Activated CD4-positive, alpha-beta T cell treated with anti-CD3 and anti-CD28 coated beads, Interleukin-2, Interleukin-6, amounts not matched to agents 100 ng/mL and 50 ng/mL, durations not matched to agents 16 hours and 8 hours (primary cell): ENCODE measurements around the gene DNM3.
A peak's percentile ranks its signal among the peaks of the same experiment; 100 is the strongest.

Experiments
- DNase-seq: peaks from one replicate; pipeline ENCODE4 v3.0.0-alpha.2; 2020

DNM3 gene

GRCh38 chr1:171931752-171932151, 90.5 kb downstream of the DNM3 start:
- DNase-seq = no peak

GRCh38 chr1:171934664-171935063, 93.4 kb downstream of the DNM3 start:
- DNase-seq = no peak

GRCh38 chr1:171935086-171935485, 93.8 kb downstream of the DNM3 start:
- no peak for DNase-seq

DNA sequence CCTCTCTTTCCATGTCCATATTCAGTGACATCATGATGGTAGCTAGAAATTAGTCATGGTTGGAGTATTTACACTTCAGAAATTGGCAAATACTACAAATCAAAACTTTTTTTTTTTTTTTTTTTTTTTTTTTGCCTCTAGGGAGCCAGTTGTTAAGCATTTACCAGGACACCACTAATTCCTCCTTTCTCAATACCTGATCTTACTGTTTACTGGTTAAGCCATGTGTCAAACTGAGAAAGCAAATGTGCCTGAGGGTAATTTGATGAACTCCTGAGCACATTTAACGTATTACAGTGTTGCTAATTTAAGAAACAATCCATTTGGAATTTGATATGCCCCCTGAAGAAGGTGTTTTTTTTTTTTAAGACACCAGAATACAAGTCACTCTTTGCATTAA, 94.4 kb downstream of the DNM3 start:
- peak; percentile 19 for DNase-seq

DNA sequence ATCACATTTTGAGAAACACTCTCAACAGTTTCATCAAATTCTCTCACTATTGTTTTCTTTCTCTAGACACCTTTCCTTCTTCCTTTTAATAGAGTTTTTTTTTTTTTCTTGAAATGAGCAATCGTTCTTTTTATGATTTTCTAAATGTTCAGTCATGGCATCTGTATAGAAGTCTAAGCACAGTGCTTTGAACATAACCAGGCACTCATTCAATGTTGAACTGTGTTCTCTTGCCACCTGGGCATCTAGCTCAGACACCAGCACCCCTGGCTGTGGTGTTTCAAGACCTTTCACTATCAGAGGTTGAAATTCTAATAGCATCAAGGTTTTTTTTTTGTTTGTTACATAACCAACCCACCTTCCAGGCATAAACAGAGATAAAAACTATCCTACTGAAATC, 96.6 kb downstream of the DNM3 start:
- DNase-seq = peak; percentile 11

DNA sequence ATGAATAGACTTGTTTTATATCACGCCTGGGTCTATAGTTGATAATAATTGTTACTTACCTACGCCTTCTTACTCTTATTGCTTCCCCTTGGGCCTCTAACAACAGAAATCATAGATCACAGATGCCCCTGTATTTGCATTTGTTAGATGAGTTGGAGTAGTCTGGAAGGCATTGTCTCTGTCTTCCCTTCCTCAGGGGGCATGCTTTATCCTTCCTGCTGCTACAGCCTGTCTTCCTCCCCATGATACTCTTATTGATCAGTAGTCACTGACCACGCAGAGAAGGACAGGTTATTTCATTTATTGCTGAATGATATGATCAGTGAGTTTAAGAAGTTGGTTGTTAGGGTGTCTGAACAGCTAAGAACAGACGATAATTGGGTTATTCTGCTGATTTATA, 98.4 kb downstream of the DNM3 start:
- no peak for DNase-seq

- no peak for DNase-seq
Observed at GRCh38 chr1:171940368-171940767, 99.1 kb downstream of the DNM3 start.

- no peak for DNase-seq
Observed at GRCh38 chr1:171941920-171942319, 100.6 kb downstream of the DNM3 start.

GRCh38 chr1:171943973-171944561, 102.8 kb downstream of the DNM3 start:
- DNase-seq = no peak

GRCh38 chr1:171948511-171948910, 107.2 kb downstream of the DNM3 start:
- DNase-seq = no peak

GRCh38 chr1:171949316-171949715, 108.0 kb downstream of the DNM3 start:
- DNase-seq = no peak

GRCh38 chr1:171953835-171954234, 112.5 kb downstream of the DNM3 start:
- DNase-seq = no peak

DNA sequence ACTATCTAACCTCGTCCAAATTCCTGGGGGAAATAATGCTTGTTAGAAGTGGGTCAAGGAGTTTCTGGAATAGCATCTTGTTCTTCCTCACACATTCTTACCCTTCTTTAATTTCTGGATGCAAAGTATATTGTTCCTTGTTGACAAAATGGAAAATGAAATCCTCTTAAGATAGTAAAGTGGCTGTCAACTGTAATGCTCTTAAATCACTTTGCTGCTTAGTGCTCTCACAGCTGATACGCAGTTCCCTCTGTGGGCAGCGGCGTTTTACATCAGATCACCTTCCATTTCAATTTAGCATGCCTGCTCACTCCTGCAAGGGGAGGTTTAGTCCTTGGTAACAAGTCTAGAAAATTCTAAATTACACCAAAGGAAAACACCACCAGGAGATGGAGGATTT, 113.1 kb downstream of the DNM3 start:
- no peak for DNase-seq

- DNase-seq = no peak
Observed at GRCh38 chr1:171961861-171962260, 120.6 kb downstream of the DNM3 start.

GRCh38 chr1:171963762-171964161, 122.5 kb downstream of the DNM3 start:
- no peak for DNase-seq

- DNase-seq = no peak
Observed at GRCh38 chr1:171965777-171966176, 124.5 kb downstream of the DNM3 start.

DNA sequence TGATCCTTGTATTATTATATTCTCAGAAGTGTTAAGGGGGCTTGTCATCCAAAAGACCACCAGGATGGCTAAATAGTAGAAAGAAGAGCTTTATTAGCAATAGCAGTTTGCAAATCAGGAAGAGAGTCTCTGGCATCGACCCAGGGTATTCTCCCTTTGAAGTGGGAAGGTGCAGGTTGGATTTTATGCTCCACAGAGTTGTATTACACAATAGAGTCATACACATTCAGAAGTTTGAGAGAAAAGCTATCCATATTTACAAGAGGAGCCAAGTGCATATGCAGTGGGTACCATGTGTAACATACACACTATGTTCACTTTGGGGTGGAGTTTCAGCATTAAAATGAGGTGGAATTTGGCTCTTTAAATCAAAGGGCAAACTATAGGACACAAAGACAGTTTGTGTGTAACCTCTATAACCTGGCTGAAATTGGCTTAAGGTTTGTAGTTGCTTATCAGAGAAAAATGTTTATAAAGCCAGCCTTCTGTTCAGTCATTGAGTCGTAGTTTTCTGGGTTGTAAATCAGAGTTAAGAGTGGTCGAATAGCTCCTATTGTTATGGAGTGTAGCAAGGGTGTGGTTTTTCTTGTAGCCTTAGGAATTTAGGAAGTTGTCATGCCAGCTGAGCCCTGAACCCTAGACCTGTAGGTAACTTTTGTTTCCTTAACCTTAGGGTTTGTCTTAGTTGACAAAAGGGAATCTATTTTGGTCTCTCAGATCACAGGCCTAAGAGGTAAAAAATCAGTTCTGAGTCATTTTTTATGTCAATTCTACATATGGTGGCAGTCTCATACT, 125.3 kb downstream of the DNM3 start:
- DNase-seq = no peak

DNA sequence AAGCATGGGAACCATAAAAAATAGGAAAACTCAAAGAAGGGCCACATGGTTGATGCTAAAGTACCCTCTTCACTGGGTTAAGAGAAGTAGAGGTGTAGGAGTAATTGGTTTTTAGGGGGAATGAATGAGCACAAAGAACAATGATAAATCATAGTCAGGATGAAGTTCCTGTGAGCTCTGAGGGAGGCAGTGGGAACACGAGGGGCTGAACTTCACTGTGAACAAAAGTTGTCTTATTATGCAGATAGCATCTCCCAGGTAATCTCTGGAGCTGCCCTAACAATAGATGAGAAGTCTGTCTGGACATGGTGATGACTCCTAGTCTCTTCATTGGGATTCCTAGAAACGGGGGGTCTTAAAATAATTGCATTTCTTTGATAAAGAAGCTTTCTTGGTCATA, 127.9 kb downstream of the DNM3 start:
- DNase-seq = no peak

- no peak for DNase-seq
Observed at GRCh38 chr1:171969813-171970212, 128.5 kb downstream of the DNM3 start.

DNA sequence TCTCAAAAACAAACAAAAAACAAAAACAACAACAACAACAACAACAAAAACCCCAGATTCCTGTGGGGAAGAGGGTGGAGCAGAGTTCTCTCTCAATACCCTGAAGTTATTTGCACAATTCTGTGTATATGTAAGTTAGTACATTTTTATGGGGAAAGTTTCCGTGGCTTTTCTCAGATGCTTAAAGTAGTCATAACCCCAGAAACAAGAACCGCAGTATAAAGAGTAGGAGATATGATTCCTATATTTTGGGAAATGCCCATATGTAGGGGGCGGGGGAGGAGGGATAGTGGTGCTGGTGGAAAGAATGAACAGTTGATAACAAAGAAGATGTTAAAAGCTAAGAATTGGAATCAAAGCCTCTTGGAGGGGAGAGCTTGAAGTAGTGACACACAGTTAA, 131.5 kb downstream of the DNM3 start:
- DNase-seq = no peak

GRCh38 chr1:171973421-171973820, 132.1 kb downstream of the DNM3 start:
- no peak for DNase-seq

DNA sequence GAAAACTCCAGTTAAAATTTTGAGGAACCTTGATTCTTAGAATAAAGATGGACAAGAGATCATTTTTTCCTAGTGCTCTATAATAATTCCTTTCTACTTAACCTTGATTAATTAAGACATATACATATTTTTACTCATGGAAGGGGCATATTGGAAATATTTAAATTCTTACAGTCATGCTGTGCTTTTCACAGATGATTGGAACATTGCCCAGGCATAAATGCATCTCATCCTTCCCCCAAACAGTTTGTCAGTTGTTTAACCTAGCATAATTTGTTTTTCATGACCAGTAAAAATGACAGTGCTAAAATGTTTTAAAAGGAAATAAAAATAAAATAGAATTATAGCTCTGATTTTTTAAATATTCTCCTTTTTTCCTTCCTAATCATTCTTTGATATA, 140.0 kb downstream of the DNM3 start:
- no peak for DNase-seq

- DNase-seq = peak; percentile 12
Observed at GRCh38 chr1:171983584-171983983, 142.3 kb downstream of the DNM3 start.

DNA sequence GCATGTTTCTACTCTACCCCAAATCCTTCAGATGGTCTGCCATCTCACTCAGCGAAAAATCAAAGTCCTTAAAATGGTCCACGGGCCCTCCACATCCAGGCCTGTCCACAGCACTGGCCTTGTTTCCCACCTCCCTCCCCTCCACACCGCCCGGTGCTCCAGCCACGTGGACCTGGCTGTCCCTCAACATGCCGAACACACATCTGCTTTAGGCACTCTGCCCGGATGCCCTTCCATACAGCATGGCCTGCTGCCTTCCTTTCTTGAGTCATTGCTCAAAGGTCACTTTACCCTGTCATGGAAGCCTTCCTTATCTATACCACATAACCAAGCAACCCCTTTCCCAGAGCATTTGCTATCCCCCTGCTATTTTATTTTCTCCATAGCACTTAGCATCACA, 143.0 kb downstream of the DNM3 start:
- no peak for DNase-seq
